DND-41 (cell line): ENCODE measurements around the gene GALR3.

Experiments
- CTCF ChIP-seq: IDR thresholded peaks from 2 replicates; pipeline ENCODE4 v1.5.1; 2012; ENCODE audit warnings: borderline replicate concordance, low read length, moderate library complexity, mild to moderate bottlenecking; ENCODE audit not compliant: poor library complexity, severe bottlenecking; ENCODE audit errors: extremely low read depth
- EZH2 ChIP-seq: IDR thresholded peaks from 3 replicates; pipeline ENCODE4 v1.6.1; 2012; ENCODE audit warnings: borderline replicate concordance, low read depth, mild to moderate bottlenecking, moderate library complexity, low read length, inconsistent platforms; ENCODE audit not compliant: severe bottlenecking

- TF ChIP-seq CTCF (no peak), EZH2 (no peak)
These were observed 3.9 kb downstream of the GALR3 start for GRCh38 chr22:37827056-37827455.
